B cell (primary cell): Measurements from ENCODE around the gene GALNT7. TPM values are rescaled to one million over a fixed set of nuclear protein-coding genes. Genes with fewer than 3 reads are reported as not detected.

Experiments
- ATAC-seq: fragments of 200-7000 bp; cut with Tn5 transposase; one replicate; pipeline ENCODE4 v1.10.0; 2021; ENCODE audit warnings: low read depth, mild to moderate bottlenecking, moderate number of reproducible peaks, moderate library complexity
- CTCF ChIA-PET: fragments of 350-600 bp; sonication (Branson Sonifier 250); formaldehyde crosslinking; loops from one replicate; lab custom pipeline; 2021; ENCODE audit warnings: antibody characterized with exemption, inconsistent platforms; lab: Charles Lee
- POLR2A ChIA-PET: fragments of 350-600 bp; sonication (Branson Sonifier 250); formaldehyde crosslinking; loops from one replicate; lab custom pipeline; 2021; ENCODE audit warnings: antibody characterized with exemption; lab: Charles Lee
- DNase-seq: peaks from one replicate; pipeline ENCODE4 v3.0.0; 2013
- H2AFZ ChIP-seq: 2 replicates; pipeline ENCODE4 v1.6.1; 2012; ENCODE audit warnings: mild to moderate bottlenecking, low read depth, low read length; ENCODE audit not compliant: insufficient read depth, poor library complexity, severe bottlenecking
- H3K27ac ChIP-seq, 2 donors: 1 replicate in 1 of 2; 2 replicates in 1 of 2; pipeline ENCODE4 v1.5.1; 2012 to 2013; ENCODE audit warnings: low read length in 2 of 2, mild to moderate bottlenecking in 2 of 2, moderate library complexity in 1 of 2
- H3K27me3 ChIP-seq, 4 experiments: fragments of 200-600 bp in 1 of 4; sonication (generic) in 1 of 4; replicated peaks in 1 of 4; 1 replicate in 2 of 4; 2 replicates in 2 of 4; pipeline versions ENCODE4 v1.6.1 to v1.7.0; 2013 to 2016; ENCODE audit warnings: low read length in 3 of 4, mild to moderate bottlenecking in 2 of 4, mixed read lengths in 1 of 4, moderate library complexity in 1 of 4; ENCODE audit not compliant: insufficient read depth in 4 of 4, control insufficient read depth in 3 of 4; ENCODE audit errors: control extremely low read depth in 1 of 4
- H3K36me3 ChIP-seq, 2 experiments: replicated peaks in 1 of 2; 1 replicate in 1 of 2; 2 replicates in 1 of 2; pipeline versions ENCODE4 v1.6.1 to v1.7.1; 2013; ENCODE audit warnings: low read length in 1 of 2; ENCODE audit not compliant: insufficient read depth in 2 of 2, control insufficient read depth in 1 of 2; ENCODE audit errors: control extremely low read depth in 1 of 2, extremely low read depth in 1 of 2
- H3K4me1 ChIP-seq, 2 donors: fragments of 200-600 bp in 1 of 2; sonication (generic) in 1 of 2; 1 replicate in 1 of 2; 2 replicates in 1 of 2; pipeline versions ENCODE4 v1.5.1 to v1.6.1; 2013 to 2017; ENCODE audit warnings: low read length in 2 of 2; ENCODE audit not compliant: control insufficient read depth in 2 of 2, insufficient read depth in 2 of 2
- H3K4me2 ChIP-seq: replicated peaks from 2 replicates; pipeline ENCODE3; 2012; ENCODE audit warnings: mild to moderate bottlenecking, low read depth, low read length; ENCODE audit not compliant: poor library complexity, severe bottlenecking
- H3K4me3 ChIP-seq, 5 experiments: fragments of 200-600 bp in 1 of 5; sonication (generic) in 1 of 5; 1 replicate in 3 of 5; 2 replicates in 2 of 5; pipeline versions ENCODE4 v1.5.1 to v1.7.0; 2011 to 2016; ENCODE audit warnings: low read length in 4 of 5, mild to moderate bottlenecking in 4 of 5, low read depth in 2 of 5, control low read depth in 1 of 5, moderate library complexity in 1 of 5; ENCODE audit not compliant: insufficient read depth in 1 of 5; ENCODE audit errors: control extremely low read depth in 1 of 5, extremely low read depth in 1 of 5
- H3K79me2 ChIP-seq: fragments of 200-600 bp; sonication (generic); one replicate; pipeline ENCODE4 v1.6.0; 2016; ENCODE audit warnings: low read length; ENCODE audit not compliant: control insufficient read depth, insufficient read depth
- H3K9ac ChIP-seq: fragments of 200-600 bp; sonication (generic); 2 replicates; pipeline ENCODE4 v1.6.1; 2017; ENCODE audit warnings: mild to moderate bottlenecking, low read length, moderate library complexity
- H3K9me3 ChIP-seq, 3 donors: one replicate each; pipeline versions ENCODE4 v1.6.1 to v1.7.1; 2013; ENCODE audit warnings: low read length in 2 of 3; ENCODE audit not compliant: control insufficient read depth in 2 of 3, insufficient read depth in 1 of 3; ENCODE audit errors: control extremely low read depth in 1 of 3
- H4K20me1 ChIP-seq: 2 replicates; pipeline ENCODE4 v1.6.0; 2012; ENCODE audit warnings: mild to moderate bottlenecking, low read length; ENCODE audit not compliant: insufficient read depth, control insufficient read depth, poor library complexity, severe bottlenecking
- H3K27ac Mint-ChIP-seq: one replicate; pipeline ENCODE4 v1.8.0; 2021; ENCODE audit warnings: mixed read lengths
- H3K27me3 Mint-ChIP-seq: one replicate; pipeline ENCODE4 v1.8.0; 2021; ENCODE audit warnings: mixed read lengths
- H3K4me1 Mint-ChIP-seq: one replicate; pipeline ENCODE4 v1.8.0; 2021; ENCODE audit warnings: mixed read lengths
- H3K4me3 Mint-ChIP-seq: one replicate; pipeline ENCODE4 v1.8.0; 2021; ENCODE audit warnings: mixed read lengths
- H3K9me3 Mint-ChIP-seq: one replicate; pipeline ENCODE4 v1.8.0; 2022; ENCODE audit warnings: mixed read lengths; ENCODE audit not compliant: insufficient read depth
- CTCF ChIP-seq: fragments of 200-600 bp; IDR thresholded peaks from one replicate; pipeline ENCODE4 v1.8.0; 2022; ENCODE audit warnings: antibody characterized with exemption, mild to moderate bottlenecking
- EZH2 ChIP-seq: IDR thresholded peaks from 2 replicates; pipeline ENCODE4 v1.6.1; 2012; ENCODE audit warnings: borderline replicate concordance, low read depth, mild to moderate bottlenecking, moderate library complexity, low read length; ENCODE audit not compliant: insufficient read depth, poor library complexity, severe bottlenecking
- WGBS: methylation state at CpG from one replicate; pipeline ENCODE4 v1.1.5; 2013; ENCODE audit warnings: missing lambda C conversion rate; ENCODE audit not compliant: insufficient coverage; 5-methylcytosine and 5-hydroxymethylcytosine counted together
- intact Hi-C: fragments of 100-400 bp; cut with micrococcal nuclease; formaldehyde crosslinking; loops from one replicate; pipeline ENCODE4 v1.10.0; 2022
- polyA plus RNA-seq: library from polyadenylated mRNA; depleted of rRNA; stranded (reverse); fragments of >200 nt; gene quantifications from 2 replicates; pipeline ENCODE4 v1.2.3, GENCODE V29; 2012
- total RNA-seq, 2 donors: library from RNA; stranded (reverse); fragments of 120-200 nt in 1 of 2; gene quantifications; 1 replicate in 1 of 2; 2 replicates in 1 of 2; pipeline versions ENCODE4 v1.2.3 to v1.2.4, GENCODE V29; 2013 to 2022

GALNT7 gene
- total and polyA plus RNA-seq, 2 donors (not counting 1 experiment from before 2014, with no cell fraction given), result 5.8 to 23.7 TPM

DNA sequence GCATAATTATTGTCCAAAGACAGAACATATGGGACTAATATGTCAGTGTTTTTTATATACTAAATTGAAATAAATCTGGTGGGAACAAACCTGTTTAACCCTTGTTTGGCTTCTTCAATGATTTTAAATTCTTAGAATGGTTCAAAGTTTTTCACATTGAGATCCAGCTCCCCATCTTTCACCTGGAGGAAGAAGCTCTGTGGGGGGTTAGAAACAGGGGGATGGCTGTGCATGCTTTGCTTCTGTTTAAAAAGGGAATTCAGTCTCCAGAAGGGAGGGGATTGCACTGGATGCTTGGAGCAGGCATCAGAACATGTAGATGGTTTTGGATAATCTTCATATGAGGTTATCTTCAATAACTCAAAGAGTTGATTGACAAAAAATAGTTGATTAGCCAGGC lies 72.1 kb downstream of the GALNT7 start:
- POLR2A ChIA-PET, result no interaction called here
- no peak overlapping the region for H3K4me2 ChIP-seq
- peaks cover 51% of the 10 kb centered on the region for H3K79me2 ChIP-seq
- H3K4me1 Mint-ChIP-seq, result peaks cover 35% of the 10 kb centered on the region
- H3K9ac ChIP-seq, result no peak overlapping the region
- no peaks in the 10 kb centered on the region for H3K27me3 Mint-ChIP-seq
- H3K27ac ChIP-seq, result no peak overlapping the region
- DNase-seq (no peak), ATAC-seq (no peak)
- H3K9me3 ChIP-seq, result no peaks in the 10 kb centered on the region
- CTCF ChIA-PET, result no interaction called here
- no peak overlapping the region for H3K27ac Mint-ChIP-seq
- no peaks in the 10 kb centered on the region for H3K27me3 ChIP-seq
- H3K4me1 ChIP-seq, result peaks cover 9 to 31% of the 10 kb centered on the region in 2 donors
- H3K36me3 ChIP-seq, result no peaks in the 10 kb centered on the region
- H3K4me3 ChIP-seq, result no peak overlapping the region
- intact Hi-C loops, result no loop called here
- H3K9me3 Mint-ChIP-seq, result no peaks in the 10 kb centered on the region
- TF ChIP-seq CTCF, result no peak
- peaks cover 23% of the 10 kb centered on the region for H4K20me1 ChIP-seq
- H2AFZ ChIP-seq, result no peak overlapping the region
- no peak overlapping the region for H3K4me3 Mint-ChIP-seq

GRCh38 chr4:173242466-173243250 lies 74.0 kb downstream of the GALNT7 start:
- intact Hi-C loops, result no loop called here
- TF ChIP-seq CTCF, result no peak
- TF ChIP-seq EZH2, result no peak
- Histone ChIP-seq H2AFZ (no peak overlapping the region), H3K9me3 (no peaks in the 10 kb centered on the region), H3K4me1 (peaks cover 21 to 50% of the 10 kb centered on the region in 2 donors), H3K4me2 (no peak overlapping the region), H3K27me3 (no peaks in the 10 kb centered on the region), H4K20me1 (peaks cover 22% of the 10 kb centered on the region), H3K4me3 (no peak overlapping the region), H3K9ac (no peak overlapping the region), H3K79me2 (peaks cover 49% of the 10 kb centered on the region), H3K36me3 (no peaks in the 10 kb centered on the region), H3K27ac (no peak overlapping the region)
- no peaks in the 10 kb centered on the region for H3K27me3 Mint-ChIP-seq
- ATAC-seq (no peak), DNase-seq (no peak)
- ChIA-PET POLR2A (no interaction called here), CTCF (interaction anchor here (0.8 to 1.9 kb wide), 3 partner anchors 15 to 1085 kb away, joined by 3 to 8 read pairs (median 3); no protein-coding TSS in a partner anchor)
- no peak overlapping the region for H3K27ac Mint-ChIP-seq
- no peaks in the 10 kb centered on the region for H3K9me3 Mint-ChIP-seq
- H3K4me3 Mint-ChIP-seq, result no peak overlapping the region
- peaks cover 50% of the 10 kb centered on the region for H3K4me1 Mint-ChIP-seq
- WGBS, result 80% methylated on average over 2 of the region's 3 CpGs
